ENCODE results near the gene FMN1.

Gene FMN1

DNA sequence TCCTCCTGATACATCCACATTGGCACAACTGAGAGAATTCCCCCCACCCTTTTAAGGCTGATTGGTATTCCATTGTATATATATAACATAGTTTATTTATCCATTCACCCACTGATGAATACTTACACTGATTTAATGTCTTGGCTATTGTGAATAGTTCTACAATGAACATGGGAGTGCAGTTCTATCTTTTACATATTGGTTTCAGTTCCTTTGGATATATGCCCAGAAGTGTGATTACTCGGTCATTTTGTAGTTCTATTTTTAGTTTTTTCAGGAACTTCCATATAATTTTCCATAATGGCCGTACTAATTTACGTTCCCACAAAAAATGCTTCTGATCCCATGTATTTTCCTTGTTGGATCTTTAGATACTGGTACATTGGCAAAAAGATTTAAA lies 135.3 kb downstream of the FMN1 start:
- no peak for DNase-seq (ENCODE audit: low spot score)

DNA sequence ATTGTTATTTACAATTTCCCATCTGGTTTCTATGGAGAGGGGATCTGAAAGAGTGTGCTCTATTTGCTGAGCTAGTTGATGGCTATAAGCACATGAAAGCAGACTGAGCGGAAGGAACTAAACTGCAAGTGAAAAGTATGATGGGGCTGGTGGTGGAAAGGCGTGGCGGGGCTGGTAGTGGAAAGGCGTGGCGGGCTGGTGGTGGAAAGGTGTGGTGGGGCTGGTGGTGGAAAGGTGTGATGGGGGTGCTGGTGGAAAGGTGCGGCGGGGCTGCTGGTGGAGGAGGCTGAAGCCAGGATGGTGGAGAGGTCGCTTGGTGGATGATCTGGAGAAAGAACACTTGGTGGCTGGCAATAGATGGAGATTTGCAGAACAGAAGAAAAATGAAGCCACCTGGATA lies 136.7 kb downstream of the FMN1 start:
- DNase-seq (ENCODE audit: low spot score), result no peak

GRCh38 chr15:33055962-33056361 lies 138.6 kb downstream of the FMN1 start:
- DNase-seq (ENCODE audit: low spot score), result no peak

- no peak for DNase-seq (ENCODE audit: low spot score)
Observed at GRCh38 chr15:33051528-33051927, 143.0 kb downstream of the FMN1 start.

DNA sequence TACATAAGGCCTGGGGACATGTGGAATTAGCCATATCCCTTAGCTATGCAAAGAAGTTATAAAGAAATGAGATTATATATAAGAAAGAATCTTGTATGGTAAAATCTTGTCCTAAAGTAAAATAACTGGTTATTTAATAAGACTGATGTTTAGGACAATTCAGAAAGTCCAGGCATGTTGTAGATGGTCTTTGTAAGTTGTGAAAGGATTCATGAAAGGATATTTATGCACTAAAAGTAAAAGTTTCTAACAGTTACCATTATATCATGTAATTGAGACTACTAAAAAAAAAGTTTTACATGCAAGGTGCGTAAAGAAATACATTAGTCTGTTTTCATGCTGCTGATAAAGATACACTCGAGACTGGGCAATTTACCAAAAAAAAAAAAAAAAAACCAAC lies 146.3 kb downstream of the FMN1 start:
- DNase-seq (ENCODE audit: low spot score), result peak; percentile 4

DNA sequence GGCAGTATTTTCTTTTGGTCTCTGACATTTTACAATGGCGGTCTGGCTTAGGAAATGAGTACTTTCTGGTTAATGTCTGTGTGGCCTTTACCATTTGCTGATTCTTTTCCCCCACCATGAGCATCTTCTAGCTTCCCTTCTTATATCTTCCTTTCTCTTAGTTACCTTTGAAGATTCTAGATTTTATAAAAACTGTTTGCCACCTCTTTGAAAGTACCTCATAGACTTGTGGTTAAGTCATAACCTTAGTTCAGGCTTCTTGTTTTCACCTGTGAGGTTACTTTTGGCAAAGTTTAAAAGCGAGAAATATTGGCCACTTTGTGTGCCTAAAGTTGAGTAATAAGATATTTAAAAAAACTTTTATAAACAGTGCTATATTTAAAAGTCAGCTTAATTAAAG lies 147.4 kb downstream of the FMN1 start:
- DNase-seq (ENCODE audit: low spot score), result no peak

- no peak for DNase-seq (ENCODE audit: low spot score)
Observed at GRCh38 chr15:33046329-33046728, 148.2 kb downstream of the FMN1 start.

DNA sequence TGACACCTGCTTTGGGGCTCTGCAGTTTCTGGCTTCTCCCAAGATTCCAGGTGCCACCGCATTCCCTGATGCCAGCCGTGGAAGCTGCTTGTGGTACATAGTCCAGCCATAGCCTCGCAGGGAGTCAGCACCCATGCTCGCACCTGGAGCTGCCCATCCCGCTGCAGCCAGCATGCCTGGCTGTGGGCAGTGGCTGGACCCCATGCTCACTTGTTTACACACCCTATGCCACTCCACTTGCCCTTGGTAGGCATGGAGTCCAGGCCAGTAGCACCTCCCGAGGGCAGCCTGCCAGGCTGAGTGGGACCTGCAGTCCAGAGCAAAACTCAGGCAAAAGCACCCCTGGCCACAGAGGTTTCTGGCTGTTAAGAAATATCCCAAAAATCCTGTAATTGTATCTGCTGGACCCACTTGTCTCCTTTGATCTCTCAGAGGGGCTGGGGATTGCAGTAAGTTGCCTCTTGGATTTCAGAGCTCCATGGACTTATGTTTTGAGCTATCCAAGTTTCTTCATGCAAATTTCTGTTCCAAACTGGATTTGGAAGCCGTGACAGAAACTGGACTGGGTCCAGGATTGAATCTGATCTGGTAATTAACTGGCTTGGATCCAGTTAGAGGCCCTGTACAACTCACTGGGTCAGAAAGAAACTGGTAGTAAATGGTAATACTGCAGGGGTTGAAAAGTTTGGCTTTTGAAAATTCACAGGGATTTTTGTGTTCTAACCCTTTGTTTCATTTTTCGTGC lies 149.3 kb downstream of the FMN1 start:
- DNase-seq (ENCODE audit: low spot score), result no peak

- DNase-seq (ENCODE audit: low spot score), result no peak
Observed at GRCh38 chr15:33044598-33044997, 149.9 kb downstream of the FMN1 start.

- DNase-seq (ENCODE audit: low spot score), result no peak
Observed at GRCh38 chr15:33043636-33044035, 150.9 kb downstream of the FMN1 start.

GRCh38 chr15:33040496-33040895 lies 154.0 kb downstream of the FMN1 start:
- DNase-seq (ENCODE audit: low spot score), result no peak

DNA sequence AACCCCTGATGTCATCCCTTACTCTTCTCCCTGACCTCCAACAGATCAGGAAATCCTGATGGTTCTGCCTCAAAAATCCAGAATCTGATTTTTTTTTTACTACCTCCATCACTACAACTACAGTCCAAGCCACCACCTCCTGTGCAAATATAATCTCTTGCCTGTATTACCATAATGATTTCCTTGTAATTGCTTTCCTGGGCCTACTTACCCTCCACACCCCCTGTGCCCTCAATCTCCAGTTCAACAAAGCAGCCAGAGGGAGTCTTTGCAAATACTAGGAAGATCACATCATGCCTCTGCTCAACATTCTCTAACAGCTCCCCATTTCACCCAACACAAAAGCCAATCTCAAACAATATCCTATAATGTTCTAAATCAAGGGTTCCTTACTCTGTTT lies 159.9 kb downstream of the FMN1 start:
- no peak for DNase-seq (ENCODE audit: low spot score)

DNA sequence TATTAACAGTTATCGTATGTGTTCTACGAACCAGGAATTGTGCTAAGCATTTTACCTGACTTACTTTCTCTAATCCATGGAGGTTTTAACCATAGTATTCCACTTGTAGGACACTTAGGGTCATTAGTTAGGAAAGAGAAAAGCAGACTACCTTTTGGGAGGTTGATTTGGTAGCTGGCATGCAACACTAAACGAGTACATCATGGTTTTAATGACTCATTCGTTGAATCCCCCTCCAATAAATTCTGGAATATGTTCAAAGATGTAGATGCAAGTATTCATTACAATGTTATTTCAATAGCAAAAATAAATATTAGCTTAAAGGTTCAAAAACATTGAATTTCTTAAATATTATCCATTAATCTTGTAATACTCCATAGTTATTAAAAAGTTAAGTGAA lies 162.5 kb downstream of the FMN1 start:
- DNase-seq (ENCODE audit: low spot score), result no peak

DNA sequence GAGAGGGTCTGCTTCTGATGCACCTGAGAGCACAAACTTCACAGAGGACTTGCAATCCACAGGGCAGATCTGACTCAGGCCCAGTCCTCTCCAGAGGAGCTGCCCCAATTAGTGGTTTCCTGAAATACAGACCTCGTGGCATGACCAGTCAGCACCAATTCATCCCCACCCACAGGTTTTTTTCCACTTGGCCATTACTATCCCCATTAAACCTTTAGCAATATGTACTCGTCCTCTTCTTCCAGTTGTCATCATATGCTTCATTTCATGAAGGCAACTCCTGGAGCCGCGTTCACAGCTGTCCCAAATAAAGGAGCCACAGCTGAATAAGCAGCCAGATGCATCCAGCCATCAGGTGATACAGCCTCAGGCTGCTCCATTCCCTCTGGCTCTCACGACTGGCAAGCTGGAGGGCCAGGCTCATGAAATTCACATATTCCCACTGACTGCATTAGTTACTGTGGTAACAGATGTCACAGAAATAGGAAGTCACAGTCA lies 163.1 kb downstream of the FMN1 start:
- no peak for DNase-seq (ENCODE audit: low spot score)

DNA sequence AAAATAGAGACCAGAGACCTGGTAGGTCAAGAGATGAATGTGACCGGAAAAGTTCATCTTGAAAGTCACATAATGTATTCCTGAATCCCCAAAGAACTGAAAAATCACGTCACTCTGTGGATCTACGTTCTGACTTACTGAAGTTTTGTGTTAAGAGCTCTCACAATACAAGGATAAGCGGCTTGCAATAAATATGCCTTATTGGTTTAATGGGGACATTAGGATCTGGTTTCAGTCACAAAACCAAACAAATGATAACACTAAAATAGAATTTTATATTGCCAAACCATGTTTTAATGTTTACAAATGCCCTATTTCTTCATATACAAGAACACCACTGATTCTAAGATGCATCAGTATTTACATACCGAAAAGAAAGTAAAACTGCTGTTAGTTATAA lies 164.2 kb downstream of the FMN1 start:
- DNase-seq (ENCODE audit: low spot score), result no peak

- no peak for DNase-seq (ENCODE audit: low spot score)
Observed at GRCh38 chr15:33029109-33029652, 165.3 kb downstream of the FMN1 start.

- no peak for DNase-seq (ENCODE audit: low spot score)
Observed at GRCh38 chr15:33028495-33028894, 166.0 kb downstream of the FMN1 start.

DNA sequence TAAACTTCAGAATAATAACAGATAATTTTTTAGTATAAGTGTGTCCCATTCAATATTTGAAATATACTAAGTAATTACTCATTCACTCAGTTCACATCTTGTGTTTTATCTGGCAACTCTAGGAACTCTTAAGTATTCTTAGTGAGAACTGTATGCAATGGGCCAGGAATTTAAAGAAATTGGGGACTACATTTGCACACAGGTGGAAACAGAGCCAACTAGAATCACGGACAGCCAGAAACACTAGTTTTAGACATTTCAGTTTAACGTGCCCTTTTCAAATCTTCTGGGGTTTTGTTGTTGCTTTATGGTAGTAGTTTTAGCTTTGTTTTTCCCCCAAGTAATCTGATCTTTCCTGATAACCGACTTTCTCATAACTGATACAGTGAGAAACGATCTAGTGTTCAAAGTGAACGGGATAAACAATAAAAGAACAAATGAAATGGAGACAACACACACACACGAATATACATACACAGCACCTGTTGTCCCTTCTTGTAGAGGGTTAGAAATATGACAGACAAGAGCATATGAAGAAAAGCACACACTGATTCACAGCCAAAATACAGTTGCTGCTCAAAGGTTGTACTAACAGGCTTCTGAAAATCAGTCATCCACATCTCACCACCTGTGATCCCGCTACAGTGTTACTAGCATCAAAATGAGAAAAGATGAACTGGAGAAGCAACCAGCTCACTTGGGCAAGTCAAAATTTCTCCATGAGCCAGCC lies 167.0 kb downstream of the FMN1 start:
- DNase-seq (ENCODE audit: low spot score), result no peak

DNA sequence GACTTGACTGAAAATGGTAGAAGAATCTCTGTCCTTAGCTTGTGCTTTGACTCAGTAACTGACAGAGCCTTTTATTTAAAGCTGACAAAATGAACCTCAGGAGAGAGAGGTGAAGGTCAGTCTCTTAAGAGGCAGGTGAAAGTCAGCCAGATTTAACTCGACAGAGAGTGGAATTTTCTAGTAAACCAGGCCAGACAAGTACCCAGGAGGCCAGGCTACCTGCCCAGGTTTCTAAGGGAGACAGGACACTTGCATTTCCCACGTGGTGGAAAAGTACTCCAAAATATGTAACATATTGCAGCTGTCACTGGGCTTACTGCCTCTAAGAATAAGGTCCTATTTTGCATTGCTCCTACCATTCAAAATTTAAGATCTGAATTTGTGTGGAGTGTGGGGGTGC lies 167.9 kb downstream of the FMN1 start:
- DNase-seq (ENCODE audit: low spot score), result no peak

- no peak for DNase-seq (ENCODE audit: low spot score)
Observed at GRCh38 chr15:33022629-33023028, 171.9 kb downstream of the FMN1 start.

DNA sequence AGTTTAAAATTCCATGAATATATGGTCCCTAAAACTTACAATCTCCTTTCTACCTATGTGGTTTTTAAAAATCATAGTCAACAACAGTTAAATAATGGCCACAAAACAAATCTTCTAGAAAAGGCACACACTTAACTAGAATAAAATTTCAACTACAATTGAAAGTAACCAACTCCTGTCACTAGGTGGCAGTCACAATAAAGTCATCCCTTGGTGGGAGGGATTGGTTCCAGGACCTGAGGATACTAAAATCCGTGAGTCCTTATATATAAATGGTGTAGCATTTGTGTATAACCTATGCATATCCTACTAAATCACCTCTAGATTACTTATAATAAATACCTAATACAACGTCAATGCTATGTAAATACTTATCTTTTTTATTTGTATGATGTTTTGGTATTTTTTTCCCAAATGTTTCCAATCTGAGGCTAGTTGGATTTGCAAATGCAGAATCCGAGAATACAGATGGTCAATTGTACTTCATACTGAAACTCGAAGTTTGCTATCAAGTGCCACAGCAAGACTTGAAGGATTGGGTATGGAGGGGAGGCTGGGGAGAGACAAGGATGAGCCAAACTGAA lies 172.6 kb downstream of the FMN1 start:
- DNase-seq (ENCODE audit: low spot score), result peak; percentile 62

DNA sequence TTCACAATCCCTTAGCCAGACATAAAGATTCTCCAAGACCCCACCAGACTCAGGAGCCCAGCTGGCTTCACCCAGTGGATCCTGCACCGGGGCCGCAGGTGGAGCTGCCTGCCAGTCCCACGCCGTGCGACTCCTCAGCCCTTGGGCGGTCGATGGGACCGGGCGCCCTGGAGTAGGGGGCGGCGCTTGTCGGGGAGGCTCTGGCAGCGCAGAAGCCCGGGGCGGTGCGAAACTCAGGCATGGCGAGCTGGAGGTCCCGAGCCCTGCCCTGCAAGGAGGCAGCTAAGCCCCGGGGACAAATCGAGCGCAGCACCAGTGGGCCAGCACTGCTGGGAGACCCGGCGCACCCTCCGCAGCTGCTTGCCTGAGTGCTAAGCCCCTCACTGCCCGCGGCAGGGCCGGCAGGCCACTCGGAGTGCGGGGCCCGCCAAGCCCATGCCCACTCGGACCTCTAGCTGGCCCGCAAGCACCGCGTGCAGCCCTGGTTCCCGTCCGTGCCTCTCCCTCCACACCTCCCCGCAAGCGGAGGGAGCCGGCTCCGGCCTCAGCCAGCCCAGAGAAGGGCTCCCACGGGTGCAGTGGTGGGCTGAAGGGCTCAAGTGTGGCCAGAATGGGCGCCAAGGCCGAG lies 175.0 kb downstream of the FMN1 start:
- no peak for DNase-seq (ENCODE audit: low spot score)
